HG03280 (cell line): ENCODE data around the gene TERT.
"Not testable (repeated sequence)": the region's sequence is repeated elsewhere in the genome, so short reads cannot be mapped to it uniquely, and the experiment has no call there.

ENCODE experiments used
- ATAC-seq: cut with Tn5 transposase; IDR thresholded peaks from one replicate; pipeline ENCODE4 v1.9.1; 2021; ENCODE audit warnings: mild to moderate bottlenecking, moderate library complexity; ENCODE audit not compliant: unreplicated experiment

The TERT gene

GRCh38 chr5:1331861-1332405 is 37.1 kb upstream of the TERT start:
- ATAC-seq, result no peak

GRCh38 chr5:1330847-1331831 is 36.3 kb upstream of the TERT start:
- no peak for ATAC-seq

GRCh38 chr5:1330146-1330846 is 35.4 kb upstream of the TERT start:
- no peak for ATAC-seq

- no peak for ATAC-seq
These were observed 34.3 kb upstream of the TERT start for GRCh38 chr5:1329111-1329579.

- not testable (repeated sequence) for ATAC-seq
These were observed 33.6 kb upstream of the TERT start for GRCh38 chr5:1328237-1329110.

GRCh38 chr5:1326901-1327756 is 32.3 kb upstream of the TERT start:
- ATAC-seq, result not testable (repeated sequence)

- not testable (repeated sequence) for ATAC-seq
These were observed 31.6 kb upstream of the TERT start for GRCh38 chr5:1326532-1326875.

GRCh38 chr5:1325870-1326531 is 31.1 kb upstream of the TERT start:
- no peak for ATAC-seq

- no peak for ATAC-seq
These were observed 30.4 kb upstream of the TERT start for GRCh38 chr5:1325191-1325741.

- no peak for ATAC-seq
These were observed 29.9 kb upstream of the TERT start for GRCh38 chr5:1324719-1325190.

GRCh38 chr5:1324301-1324700 is 29.4 kb upstream of the TERT start:
- no peak for ATAC-seq

GRCh38 chr5:1323803-1324173 is 28.9 kb upstream of the TERT start:
- ATAC-seq, result no peak

GRCh38 chr5:1322955-1323802 is 28.3 kb upstream of the TERT start:
- no peak for ATAC-seq

- no peak for ATAC-seq
These were observed 27.4 kb upstream of the TERT start for GRCh38 chr5:1322036-1322900.

GRCh38 chr5:1321576-1321975 is 26.7 kb upstream of the TERT start:
- no peak for ATAC-seq

GRCh38 chr5:1320436-1321344 is 25.8 kb upstream of the TERT start:
- ATAC-seq, result no peak
